ENCODE measurements around the gene SCUBE3. TPM values are rescaled to one million over a fixed set of nuclear protein-coding genes. Genes with fewer than 3 reads are reported as not detected.

The SCUBE3 gene
- total and polyA plus RNA-seq, 5 donors from 2014 or later, result 0.03 to 0.11 (median 0.05) TPM; not detected in 2

DNA sequence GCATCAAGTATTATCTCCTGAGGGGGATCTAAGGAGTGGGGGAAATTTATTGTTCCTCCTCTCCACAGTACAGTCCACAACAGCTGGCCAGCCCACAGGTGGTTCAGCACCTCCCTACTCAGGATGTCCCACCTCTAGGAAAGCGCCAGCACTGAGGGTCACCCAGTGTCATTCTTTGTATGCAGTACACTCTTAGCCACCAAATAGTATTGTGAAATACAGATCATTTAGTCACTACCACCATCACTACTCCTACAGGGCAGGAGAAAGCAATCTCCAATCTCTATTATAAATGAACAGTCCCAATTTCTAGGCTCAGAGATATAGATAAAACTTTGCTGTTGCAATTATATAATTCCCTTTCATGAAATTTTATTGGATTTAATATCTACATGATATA, 39.5 kb downstream of the SCUBE3 start:
- no peak for ATAC-seq (ENCODE audit: low read depth in 2 of 2)
- Mint-ChIP-seq H3K4me1 (peaks cover 5 to 26% (median 15%) of the 10 kb centered on the region in 4 donors), H3K36me3 (peaks cover 13% of the 10 kb centered on the region), H3K27me3 (no peaks in the 10 kb centered on the region), H3K9me3 (no peaks in the 10 kb centered on the region), H3K4me3 (no peak overlapping the region), H3K27ac (peak overlapping the region in 1 of 3 donors; percentile 52)
- H3K9me3 ChIP-seq (ENCODE audit: control insufficient read depth in 2 of 2, low read length in 2 of 2), result no peaks in the 10 kb centered on the region
- no peaks in the 10 kb centered on the region for H3K36me3 ChIP-seq (ENCODE audit: control insufficient read depth, insufficient read depth, low read length)
- DNase-seq, result no peak
- no peaks in the 10 kb centered on the region for H3K27me3 ChIP-seq (ENCODE audit: control insufficient read depth, insufficient read depth, low read length)
- H3K27ac ChIP-seq (ENCODE audit: insufficient read depth, low read length, poor library complexity, severe bottlenecking), result no peak overlapping the region
- H3K4me3 ChIP-seq (ENCODE audit: low read depth, low read length), result no peak overlapping the region
- peaks cover 7% of the 10 kb centered on the region for H3K4me1 ChIP-seq (ENCODE audit: control insufficient read depth, insufficient read depth, low read length, poor library complexity, severe bottlenecking)

- DNase-seq, result no peak
- H3K27ac ChIP-seq (ENCODE audit: insufficient read depth, low read length, poor library complexity, severe bottlenecking), result peak overlapping the region; percentile 97
These were observed 44.6 kb downstream of the SCUBE3 start for GRCh38 chr6:35258336-35258735.

GRCh38 chr6:35258858-35259193, 45.1 kb downstream of the SCUBE3 start:
- peak overlapping the region; percentile 97 for H3K27ac ChIP-seq (ENCODE audit: insufficient read depth, low read length, poor library complexity, severe bottlenecking)
- H3K27ac Mint-ChIP-seq, result peak overlapping the region; percentile 82 to 100 (median 99)
- no peaks in the 10 kb centered on the region for H3K27me3 ChIP-seq (ENCODE audit: control insufficient read depth, insufficient read depth, low read length)
- H3K4me1 Mint-ChIP-seq, result peaks cover 17 to 57% (median 42%) of the 10 kb centered on the region in 4 donors
- H3K36me3 ChIP-seq (ENCODE audit: control insufficient read depth, insufficient read depth, low read length), result no peaks in the 10 kb centered on the region
- H3K4me3 ChIP-seq (ENCODE audit: low read depth, low read length), result peak overlapping the region; percentile 77
- peak overlapping the region; percentile 93 to 97 (median 97) for H3K4me3 Mint-ChIP-seq
- no peaks in the 10 kb centered on the region for H3K9me3 Mint-ChIP-seq
- H3K27me3 Mint-ChIP-seq, result no peaks in the 10 kb centered on the region
- ATAC-seq (ENCODE audit: low read depth in 2 of 2) (peak; percentile 6 to 12), DNase-seq (no peak)
- H3K9me3 ChIP-seq (ENCODE audit: control insufficient read depth in 2 of 2, low read length in 2 of 2), result no peaks in the 10 kb centered on the region
- H3K36me3 Mint-ChIP-seq, result peaks cover 3% of the 10 kb centered on the region
- peaks cover 32% of the 10 kb centered on the region for H3K4me1 ChIP-seq (ENCODE audit: control insufficient read depth, insufficient read depth, low read length, poor library complexity, severe bottlenecking)

More at GRCh38 chr6:35258336-35258735, 44.6 kb downstream of the SCUBE3 start:
- H3K4me3 Mint-ChIP-seq, result peak overlapping the region; percentile 93 to 97 (median 97)
- peaks cover 16 to 54% (median 42%) of the 10 kb centered on the region in 4 donors for H3K4me1 Mint-ChIP-seq
- no peak for ATAC-seq (ENCODE audit: low read depth in 2 of 2)
- Histone ChIP-seq H3K4me3 (ENCODE audit: low read depth, low read length) (peak overlapping the region; percentile 77), H3K9me3 (ENCODE audit: control insufficient read depth in 2 of 2, low read length in 2 of 2) (no peaks in the 10 kb centered on the region), H3K27me3 (ENCODE audit: control insufficient read depth, insufficient read depth, low read length) (no peaks in the 10 kb centered on the region), H3K36me3 (ENCODE audit: control insufficient read depth, insufficient read depth, low read length) (no peaks in the 10 kb centered on the region), H3K4me1 (ENCODE audit: control insufficient read depth, insufficient read depth, low read length, poor library complexity, severe bottlenecking) (peaks cover 32% of the 10 kb centered on the region)
- H3K36me3 Mint-ChIP-seq, result peaks cover 7% of the 10 kb centered on the region
- no peaks in the 10 kb centered on the region for H3K27me3 Mint-ChIP-seq
- no peaks in the 10 kb centered on the region for H3K9me3 Mint-ChIP-seq
- peak overlapping the region; percentile 82 to 100 (median 99) for H3K27ac Mint-ChIP-seq

DNA sequence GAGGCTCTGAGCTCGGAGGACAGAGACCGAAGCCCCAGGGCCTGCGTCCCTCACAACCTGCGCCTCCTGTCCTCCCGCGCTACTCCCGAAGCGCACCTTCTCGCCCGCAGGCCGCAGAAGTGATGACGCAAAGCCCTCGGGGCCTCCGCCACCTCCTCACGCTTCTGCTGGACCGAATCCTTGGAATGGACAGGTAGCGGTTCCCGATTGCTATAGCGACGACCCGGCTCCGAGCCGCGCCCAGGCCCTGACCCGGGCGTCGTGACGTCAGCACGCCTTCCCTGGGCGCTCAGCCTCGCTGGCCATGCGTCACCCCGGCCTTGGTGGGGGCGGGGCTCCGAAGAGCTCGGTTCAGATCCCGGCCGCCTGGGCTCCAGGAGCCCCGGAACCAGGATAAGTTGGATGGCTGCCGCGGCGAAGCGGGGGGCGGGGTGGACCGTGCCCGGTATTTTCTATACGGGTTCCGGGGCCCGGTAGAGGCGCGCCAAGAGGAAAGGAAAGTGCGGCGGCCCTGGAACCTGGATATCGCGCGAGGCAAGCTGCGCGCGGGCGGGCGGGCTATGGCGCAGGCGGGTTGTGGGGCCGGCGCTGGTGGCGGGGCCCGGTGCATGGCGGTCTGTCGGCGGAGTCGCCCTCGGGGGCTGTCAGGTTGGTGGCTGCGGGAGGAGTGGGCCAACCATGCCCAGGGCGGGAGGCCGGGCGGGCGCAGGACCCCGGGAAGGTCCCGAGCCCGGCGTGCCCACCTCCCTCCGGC, 45.6 kb downstream of the SCUBE3 start, which contains the start of gene ZNF76:
ZNF76 (plus strand) TSS at position 542 of the 754 bp plus-strand sequence. CDS start 21,417 bp downstream, outside the sequence.
- Histone ChIP-seq H3K36me3 (ENCODE audit: control insufficient read depth, insufficient read depth, low read length) (no peaks in the 10 kb centered on the region), H3K4me1 (ENCODE audit: control insufficient read depth, insufficient read depth, low read length, poor library complexity, severe bottlenecking) (peaks cover 32% of the 10 kb centered on the region), H3K9me3 (ENCODE audit: control insufficient read depth in 2 of 2, low read length in 2 of 2) (no peaks in the 10 kb centered on the region), H3K27me3 (ENCODE audit: control insufficient read depth, insufficient read depth, low read length) (no peaks in the 10 kb centered on the region), H3K27ac (ENCODE audit: insufficient read depth, low read length, poor library complexity, severe bottlenecking) (peak within 1 kb of the TSS; percentile 97), H3K4me3 (ENCODE audit: low read depth, low read length) (peak within 1 kb of the TSS; percentile 77)
- peak; percentile 85 for ATAC-seq (ENCODE audit: low read depth in 2 of 2)
- Mint-ChIP-seq H3K27me3 (no peaks in the 10 kb centered on the region), H3K9me3 (no peaks in the 10 kb centered on the region), H3K4me3 (peak within 1 kb of the TSS; percentile 93 to 97 (median 97)), H3K36me3 (no peaks in the 10 kb centered on the region), H3K27ac (peak within 1 kb of the TSS; percentile 99 to 100 (median 99)), H3K4me1 (peaks cover 22 to 59% (median 47%) of the 10 kb centered on the region in 4 donors)
- DNase-seq, result peak; percentile 91 to 94 (median 91)

DNA sequence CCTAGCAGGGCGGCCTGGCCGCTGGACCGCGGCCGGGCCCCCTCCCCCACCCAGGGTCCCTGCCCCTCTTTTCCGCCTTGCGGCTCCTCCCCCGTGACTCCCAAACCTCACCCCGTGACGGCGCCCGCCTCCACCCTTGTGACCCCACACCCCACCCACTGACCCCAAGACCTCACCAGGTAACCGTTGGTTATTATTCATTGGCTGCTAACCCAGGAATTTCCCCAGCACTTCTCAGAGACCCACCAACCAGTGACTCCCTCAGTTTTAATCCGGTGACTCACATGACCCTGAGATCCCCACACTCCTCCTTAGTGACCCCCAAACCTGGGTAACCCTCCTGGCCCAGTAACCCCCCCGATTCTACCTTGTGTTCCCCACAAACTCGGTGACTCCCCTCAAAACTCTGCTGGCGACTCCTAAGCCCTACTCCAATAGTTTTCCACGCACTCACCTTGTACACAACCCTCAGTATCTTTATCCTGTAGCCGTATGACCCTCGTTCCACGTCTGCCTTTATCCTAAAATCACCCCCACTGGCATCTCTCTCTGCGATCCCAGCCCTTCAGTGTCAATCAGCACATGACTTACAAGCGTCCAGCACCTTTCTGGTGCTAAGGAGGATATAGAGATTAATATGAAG, 46.3 kb downstream of the SCUBE3 start:
- Histone ChIP-seq H3K4me1 (ENCODE audit: control insufficient read depth, insufficient read depth, low read length, poor library complexity, severe bottlenecking) (peaks cover 32% of the 10 kb centered on the region), H3K27me3 (ENCODE audit: control insufficient read depth, insufficient read depth, low read length) (no peaks in the 10 kb centered on the region), H3K36me3 (ENCODE audit: control insufficient read depth, insufficient read depth, low read length) (no peaks in the 10 kb centered on the region), H3K9me3 (ENCODE audit: control insufficient read depth in 2 of 2, low read length in 2 of 2) (no peaks in the 10 kb centered on the region), H3K4me3 (ENCODE audit: low read depth, low read length) (peak overlapping the region; percentile 76), H3K27ac (ENCODE audit: insufficient read depth, low read length, poor library complexity, severe bottlenecking) (peak overlapping the region; percentile 97)
- peak overlapping the region; percentile 99 to 100 (median 99) for H3K27ac Mint-ChIP-seq
- peak; percentile 72 to 83 (median 77) for DNase-seq
- no peaks in the 10 kb centered on the region for H3K36me3 Mint-ChIP-seq
- no peaks in the 10 kb centered on the region for H3K27me3 Mint-ChIP-seq
- peaks cover 23 to 64% (median 47%) of the 10 kb centered on the region in 4 donors for H3K4me1 Mint-ChIP-seq
- H3K9me3 Mint-ChIP-seq, result no peaks in the 10 kb centered on the region
- peak; percentile 30 to 43 for ATAC-seq (ENCODE audit: low read depth in 2 of 2)
- peak overlapping the region; percentile 93 to 95 (median 93) for H3K4me3 Mint-ChIP-seq

DNA sequence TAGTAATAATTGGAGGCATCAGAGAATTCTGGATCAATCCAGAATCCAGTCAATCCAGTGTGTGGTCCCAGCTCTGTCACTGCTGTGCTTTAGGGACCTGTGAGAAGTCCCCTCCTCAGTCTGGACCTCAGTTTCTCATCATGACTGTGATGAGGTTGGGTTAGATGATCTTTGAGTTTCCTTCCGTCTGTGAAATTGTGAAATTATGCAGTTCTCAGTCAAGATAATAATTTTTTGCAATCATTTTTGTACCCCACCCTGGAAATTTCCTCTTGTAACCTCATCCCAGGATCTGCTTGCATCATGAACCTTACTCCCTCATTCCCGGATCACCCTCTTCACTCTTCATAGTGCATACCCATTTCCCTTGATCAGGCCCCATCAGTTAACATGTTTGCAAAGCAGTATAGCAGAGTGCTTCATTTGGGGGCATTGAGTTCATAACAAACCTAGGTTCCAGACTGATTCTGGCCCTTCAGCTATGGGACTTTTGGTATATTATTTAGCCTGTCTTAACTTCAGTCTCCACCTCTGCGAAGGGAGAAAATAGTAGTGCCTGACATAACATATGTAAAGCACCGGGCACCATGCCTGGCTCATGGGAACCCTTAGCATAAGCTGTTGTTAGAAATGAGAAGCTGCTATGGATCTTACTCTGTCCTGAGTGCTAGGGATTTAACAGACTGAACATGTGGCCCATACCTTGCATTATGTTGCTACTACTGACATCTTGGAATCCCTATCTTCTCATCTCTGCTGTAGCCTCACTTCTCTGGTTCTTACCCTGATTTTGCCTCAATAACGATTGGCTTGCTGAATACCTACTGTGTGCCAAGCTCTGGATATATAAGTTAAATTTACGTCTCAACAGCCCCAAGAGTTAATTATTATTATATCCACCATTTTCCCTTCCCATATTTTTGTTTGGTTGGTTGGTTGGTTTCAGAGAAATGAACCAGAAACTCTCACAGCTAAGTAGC, 47.1 kb downstream of the SCUBE3 start:
- Mint-ChIP-seq H3K9me3 (no peaks in the 10 kb centered on the region), H3K4me1 (peaks cover 28 to 70% (median 50%) of the 10 kb centered on the region in 4 donors), H3K36me3 (no peaks in the 10 kb centered on the region), H3K27me3 (no peaks in the 10 kb centered on the region), H3K27ac (peak overlapping the region; percentile 99 to 100 (median 99)), H3K4me3 (peak overlapping the region; percentile 93 to 95 (median 93))
- peaks cover 32% of the 10 kb centered on the region for H3K4me1 ChIP-seq (ENCODE audit: control insufficient read depth, insufficient read depth, low read length, poor library complexity, severe bottlenecking)
- no peak for ATAC-seq (ENCODE audit: low read depth in 2 of 2)
- H3K9me3 ChIP-seq (ENCODE audit: control insufficient read depth in 2 of 2, low read length in 2 of 2), result no peaks in the 10 kb centered on the region
- no peak for DNase-seq
- peak overlapping the region; percentile 97 for H3K27ac ChIP-seq (ENCODE audit: insufficient read depth, low read length, poor library complexity, severe bottlenecking)
- no peaks in the 10 kb centered on the region for H3K36me3 ChIP-seq (ENCODE audit: control insufficient read depth, insufficient read depth, low read length)
- peak overlapping the region; percentile 76 for H3K4me3 ChIP-seq (ENCODE audit: low read depth, low read length)
- no peaks in the 10 kb centered on the region for H3K27me3 ChIP-seq (ENCODE audit: control insufficient read depth, insufficient read depth, low read length)

DNA sequence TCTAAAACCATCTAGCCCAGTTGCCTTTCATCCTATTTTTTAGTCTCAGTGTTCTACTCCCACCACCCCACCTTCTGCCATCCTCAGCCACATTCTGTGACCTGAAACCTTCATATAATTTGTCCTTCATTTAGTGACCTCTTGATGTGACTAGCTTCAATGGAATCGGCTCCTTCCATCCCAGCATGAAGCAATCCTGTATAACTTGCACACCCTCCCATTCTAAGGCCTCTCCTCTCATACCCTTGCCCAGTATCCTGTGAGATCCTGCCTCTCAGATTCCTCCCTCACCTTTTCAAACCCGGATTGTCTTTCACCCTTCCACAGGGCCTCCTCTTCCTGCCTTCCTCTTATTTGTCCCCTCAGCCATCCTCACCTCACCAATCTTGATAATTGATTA, 48.8 kb downstream of the SCUBE3 start:
- peak overlapping the region in 3 of 4 donors; percentile 0 to 71 (median 27) for H3K4me3 Mint-ChIP-seq

More for the DNA sequence above, 48.8 kb downstream of the SCUBE3 start:
- DNase-seq (no peak), ATAC-seq (ENCODE audit: low read depth in 2 of 2) (no peak)
- Histone ChIP-seq H3K9me3 (ENCODE audit: control insufficient read depth in 2 of 2, low read length in 2 of 2) (no peaks in the 10 kb centered on the region), H3K36me3 (ENCODE audit: control insufficient read depth, insufficient read depth, low read length) (no peaks in the 10 kb centered on the region), H3K27me3 (ENCODE audit: control insufficient read depth, insufficient read depth, low read length) (no peaks in the 10 kb centered on the region), H3K4me1 (ENCODE audit: control insufficient read depth, insufficient read depth, low read length, poor library complexity, severe bottlenecking) (peaks cover 32% of the 10 kb centered on the region), H3K4me3 (ENCODE audit: low read depth, low read length) (no peak overlapping the region), H3K27ac (ENCODE audit: insufficient read depth, low read length, poor library complexity, severe bottlenecking) (peak overlapping the region; percentile 97)
- Mint-ChIP-seq H3K36me3 (peaks cover 2% of the 10 kb centered on the region), H3K27ac (peak overlapping the region; percentile 8 to 82 (median 27)), H3K27me3 (no peaks in the 10 kb centered on the region), H3K4me1 (peaks cover 31 to 70% (median 52%) of the 10 kb centered on the region in 4 donors), H3K9me3 (no peaks in the 10 kb centered on the region)
